Mucosa of rectum (tissue), 2 donors: ENCODE measurements around the gene ALS2CL.
A peak's percentile ranks its signal among the peaks of the same experiment; 100 is the strongest.

Source experiments
- H3K27ac ChIP-seq, 2 donors: one replicate each; pipeline ENCODE4 v1.7.0; 2013; ENCODE audit warnings: inconsistent platforms in 2 of 2, low read depth in 2 of 2, low read length in 2 of 2
- H3K27me3 ChIP-seq, 2 donors: one replicate each; pipeline ENCODE4 v1.7.0; 2013; ENCODE audit warnings: low read length in 2 of 2; ENCODE audit not compliant: control insufficient read depth in 2 of 2, insufficient read depth in 2 of 2
- H3K36me3 ChIP-seq, 2 donors: one replicate each; pipeline ENCODE4 v1.7.0; 2013; ENCODE audit warnings: low read length in 2 of 2; ENCODE audit not compliant: control insufficient read depth in 2 of 2, insufficient read depth in 2 of 2
- H3K4me1 ChIP-seq, 2 donors: one replicate each; pipeline ENCODE4 v1.7.0; 2013; ENCODE audit warnings: low read length in 2 of 2, mild to moderate bottlenecking in 1 of 2; ENCODE audit not compliant: control insufficient read depth in 2 of 2, insufficient read depth in 2 of 2
- H3K4me3 ChIP-seq, 2 donors: one replicate each; pipeline ENCODE4 v1.7.0; 2013; ENCODE audit warnings: low read length in 2 of 2
- H3K9ac ChIP-seq, 2 donors: one replicate each; pipeline ENCODE4 v1.7.0; 2013; ENCODE audit warnings: low read length in 2 of 2, low read depth in 1 of 2, mild to moderate bottlenecking in 1 of 2
- H3K9me3 ChIP-seq, 2 donors: one replicate each; pipeline ENCODE4 v1.7.0; 2013; ENCODE audit warnings: low read length in 2 of 2; ENCODE audit not compliant: control insufficient read depth in 2 of 2
- donor health status: healthy.
- donor health status: Normal muscosa, but diverticular disease.

Gene ALS2CL

DNA sequence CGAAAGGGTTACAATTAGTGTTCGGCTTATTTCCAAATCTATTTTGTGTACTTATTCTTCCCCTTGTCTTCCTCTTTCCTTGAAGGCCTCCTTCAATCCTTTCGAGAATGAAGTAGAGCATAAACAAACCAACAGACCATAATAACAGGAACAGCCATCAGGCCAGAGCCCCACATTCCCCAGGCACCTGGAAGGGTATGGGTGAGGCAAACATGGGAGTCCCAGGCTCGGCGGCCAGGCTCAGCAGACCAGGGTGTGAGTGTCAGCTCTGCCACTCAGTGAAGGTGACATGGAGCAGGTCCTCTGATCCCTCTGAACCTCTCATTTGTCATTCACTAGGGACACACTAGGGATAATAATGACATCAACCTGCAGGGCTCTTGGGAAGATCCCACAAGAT is 13.8 kb downstream of the ALS2CL start:
- no peaks in the 10 kb centered on the region for H3K9me3 ChIP-seq
- no peak overlapping the region for H3K9ac ChIP-seq
- H3K27me3 ChIP-seq: no peaks in the 10 kb centered on the region
- H3K27ac ChIP-seq: no peak overlapping the region
- no peak overlapping the region for H3K4me3 ChIP-seq
- H3K36me3 ChIP-seq: peaks cover 8 to 20% of the 10 kb centered on the region in 2 donors
- H3K4me1 ChIP-seq: peaks cover 0 to 3% of the 10 kb centered on the region in 2 donors

DNA sequence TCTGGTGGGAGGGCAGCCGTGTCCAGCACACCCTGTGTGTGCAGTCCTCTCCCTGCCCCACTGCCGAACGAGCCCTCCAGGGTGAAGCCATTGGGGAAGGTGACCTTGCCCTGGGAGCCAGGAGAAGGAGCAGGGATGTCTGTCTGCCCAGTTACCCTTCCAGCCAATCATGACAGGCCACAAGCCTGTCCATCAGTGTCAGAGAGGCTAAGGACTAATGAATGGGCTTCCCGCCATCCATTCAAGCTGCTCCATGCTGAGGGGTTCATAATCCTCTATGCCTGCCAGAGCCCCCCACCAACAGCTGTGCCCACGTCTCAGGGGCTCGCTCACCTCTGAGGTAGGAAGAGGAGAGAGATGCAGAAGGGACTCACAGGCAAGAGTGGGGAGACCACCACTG is 15.2 kb downstream of the ALS2CL start:
- H3K9ac ChIP-seq: no peak overlapping the region
- peaks cover 11 to 14% of the 10 kb centered on the region in 2 donors for H3K36me3 ChIP-seq
- no peak overlapping the region for H3K4me3 ChIP-seq

DNA sequence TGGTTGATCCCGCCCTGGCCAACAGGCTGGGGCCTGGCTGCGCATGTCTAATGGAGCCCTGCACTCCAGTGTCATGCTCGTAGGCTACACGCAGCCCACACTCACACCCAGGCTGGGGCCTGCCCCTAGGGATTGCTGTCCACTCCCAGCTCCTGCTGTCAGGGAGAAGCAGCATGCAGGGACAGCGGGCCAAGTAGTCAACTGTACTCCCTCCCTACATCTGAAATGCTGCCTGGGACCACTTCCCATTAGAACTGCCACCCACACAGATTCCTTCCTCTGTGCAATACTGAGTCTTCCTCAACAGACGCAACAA is 16.1 kb downstream of the ALS2CL start:
- no peaks in the 10 kb centered on the region for H3K9me3 ChIP-seq
- peak overlapping the region in 1 of 2 donors; percentile 28 for H3K9ac ChIP-seq
- no peaks in the 10 kb centered on the region for H3K27me3 ChIP-seq
- H3K36me3 ChIP-seq: peaks cover 9 to 10% of the 10 kb centered on the region in 2 donors
- H3K4me1 ChIP-seq: peaks cover 0 to 3% of the 10 kb centered on the region in 2 donors
- no peak overlapping the region for H3K4me3 ChIP-seq
- H3K27ac ChIP-seq: peak overlapping the region; percentile 32 to 51

More for the DNA sequence above, 15.2 kb downstream of the ALS2CL start:
- Histone ChIP-seq H3K9me3 (no peaks in the 10 kb centered on the region), H3K27ac (no peak overlapping the region), H3K4me1 (peaks cover 0 to 3% of the 10 kb centered on the region in 2 donors), H3K27me3 (no peaks in the 10 kb centered on the region)

DNA sequence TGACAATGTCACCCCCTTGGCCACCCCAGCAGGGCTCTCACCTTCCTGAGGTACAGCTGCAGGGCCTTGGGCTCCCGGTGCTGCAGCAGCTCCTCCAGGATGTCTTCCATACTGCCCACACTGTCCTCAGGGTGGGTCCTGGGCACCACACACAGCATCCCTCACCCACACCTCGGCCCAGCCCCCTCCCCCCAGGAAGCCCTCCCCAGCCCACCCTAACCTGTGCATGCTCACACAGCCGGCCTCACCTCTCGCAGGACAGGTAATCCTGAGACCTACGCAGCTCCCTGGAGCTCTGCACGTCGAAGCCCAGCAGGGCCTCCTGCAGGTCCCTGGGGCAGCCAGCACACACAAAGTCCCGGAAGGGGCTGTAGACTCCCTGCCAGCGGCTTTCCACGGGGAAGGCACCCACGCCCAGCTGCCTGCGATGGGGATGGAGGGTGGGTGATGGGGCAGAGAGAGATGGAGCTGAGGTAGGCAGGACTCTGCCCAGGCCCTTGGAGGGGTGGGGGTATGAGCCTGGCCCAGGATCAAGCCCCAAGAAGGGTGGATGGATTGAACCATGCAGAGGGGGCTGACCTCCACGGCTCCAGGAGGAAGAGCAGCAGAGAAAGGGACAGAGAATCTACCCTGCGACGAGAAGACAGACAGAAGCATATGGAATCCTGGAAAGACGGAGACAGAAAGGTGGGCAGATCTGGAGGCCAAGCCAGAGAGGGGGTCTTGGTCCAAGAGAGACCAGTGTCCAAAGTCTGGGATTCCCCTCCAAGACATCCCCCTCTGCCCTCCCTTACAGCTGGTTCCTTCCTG is 16.7 kb downstream of the ALS2CL start:
- Histone ChIP-seq H3K4me3 (peak overlapping the region in 1 of 2 donors; percentile 48), H3K4me1 (peaks cover 0 to 3% of the 10 kb centered on the region in 2 donors), H3K9me3 (no peaks in the 10 kb centered on the region), H3K36me3 (peaks cover 9 to 12% of the 10 kb centered on the region in 2 donors), H3K9ac (peak overlapping the region in 1 of 2 donors; percentile 28), H3K27me3 (no peaks in the 10 kb centered on the region), H3K27ac (peak overlapping the region; percentile 32 to 51)

DNA sequence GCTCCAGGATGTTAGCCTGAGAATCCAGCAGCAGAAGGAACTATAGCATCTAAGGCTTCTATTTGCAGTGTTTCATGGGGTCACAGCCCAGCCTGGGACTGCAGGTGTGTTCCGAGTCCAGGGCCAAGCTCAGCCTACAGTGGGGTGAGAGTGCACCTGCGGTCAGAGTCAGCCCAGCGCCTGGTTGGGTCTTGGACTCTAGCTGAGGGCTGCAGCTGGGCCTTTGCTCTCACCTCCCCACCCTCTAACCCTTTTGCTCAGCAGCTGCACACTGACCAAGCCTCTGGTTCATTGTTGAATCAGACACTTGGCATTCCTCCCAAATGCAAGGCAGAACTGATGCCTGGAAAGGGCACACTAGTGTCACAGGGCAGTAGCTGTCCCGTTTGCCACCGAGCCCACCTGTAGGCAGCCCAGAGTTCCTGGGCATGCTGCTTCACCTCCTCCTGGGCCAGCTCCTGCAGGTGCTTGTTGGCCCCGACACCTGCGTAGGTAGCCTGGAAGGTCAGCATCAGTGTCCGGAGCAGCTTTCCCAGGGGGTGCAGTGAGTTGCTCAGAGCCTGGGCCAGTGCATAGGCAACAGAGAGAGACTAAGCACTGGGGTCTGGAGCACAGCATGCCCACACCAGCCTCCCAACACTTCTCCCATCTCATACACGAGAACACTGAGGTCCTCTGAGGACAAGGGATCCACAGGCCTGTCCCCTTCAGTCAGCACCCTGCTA is 17.5 kb downstream of the ALS2CL start:
- H3K27ac ChIP-seq: no peak overlapping the region
- peaks cover 9 to 14% of the 10 kb centered on the region in 2 donors for H3K36me3 ChIP-seq
- H3K27me3 ChIP-seq: no peaks in the 10 kb centered on the region

DNA sequence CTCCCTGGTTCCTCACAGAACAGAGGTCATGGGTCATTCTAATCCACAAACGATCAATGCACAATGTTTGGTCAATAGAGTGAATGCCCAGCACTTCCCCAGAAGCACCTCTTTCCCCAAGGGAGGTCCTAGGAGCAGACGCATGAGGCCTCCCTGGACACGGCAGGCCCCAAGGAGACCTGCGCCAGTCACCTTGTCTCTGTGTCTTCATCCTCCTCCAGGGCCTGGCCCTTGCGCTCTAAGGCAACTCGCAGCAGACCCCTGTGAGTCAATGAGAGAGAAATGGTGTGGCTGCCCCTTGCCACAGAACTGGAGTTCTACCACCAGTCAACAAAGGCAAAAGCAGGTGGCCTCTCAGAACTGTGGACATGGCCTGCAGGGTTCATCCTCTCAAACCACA is 18.1 kb downstream of the ALS2CL start:
- Histone ChIP-seq H3K27ac (no peak overlapping the region), H3K4me1 (peaks cover 0 to 3% of the 10 kb centered on the region in 2 donors), H3K36me3 (peaks cover 11 to 14% of the 10 kb centered on the region in 2 donors), H3K27me3 (no peaks in the 10 kb centered on the region), H3K4me3 (no peak overlapping the region), H3K9me3 (no peaks in the 10 kb centered on the region), H3K9ac (no peak overlapping the region)

More for the DNA sequence above, 17.5 kb downstream of the ALS2CL start:
- Histone ChIP-seq H3K9me3 (no peaks in the 10 kb centered on the region), H3K4me3 (no peak overlapping the region), H3K9ac (no peak overlapping the region), H3K4me1 (peaks cover 0 to 3% of the 10 kb centered on the region in 2 donors)

DNA sequence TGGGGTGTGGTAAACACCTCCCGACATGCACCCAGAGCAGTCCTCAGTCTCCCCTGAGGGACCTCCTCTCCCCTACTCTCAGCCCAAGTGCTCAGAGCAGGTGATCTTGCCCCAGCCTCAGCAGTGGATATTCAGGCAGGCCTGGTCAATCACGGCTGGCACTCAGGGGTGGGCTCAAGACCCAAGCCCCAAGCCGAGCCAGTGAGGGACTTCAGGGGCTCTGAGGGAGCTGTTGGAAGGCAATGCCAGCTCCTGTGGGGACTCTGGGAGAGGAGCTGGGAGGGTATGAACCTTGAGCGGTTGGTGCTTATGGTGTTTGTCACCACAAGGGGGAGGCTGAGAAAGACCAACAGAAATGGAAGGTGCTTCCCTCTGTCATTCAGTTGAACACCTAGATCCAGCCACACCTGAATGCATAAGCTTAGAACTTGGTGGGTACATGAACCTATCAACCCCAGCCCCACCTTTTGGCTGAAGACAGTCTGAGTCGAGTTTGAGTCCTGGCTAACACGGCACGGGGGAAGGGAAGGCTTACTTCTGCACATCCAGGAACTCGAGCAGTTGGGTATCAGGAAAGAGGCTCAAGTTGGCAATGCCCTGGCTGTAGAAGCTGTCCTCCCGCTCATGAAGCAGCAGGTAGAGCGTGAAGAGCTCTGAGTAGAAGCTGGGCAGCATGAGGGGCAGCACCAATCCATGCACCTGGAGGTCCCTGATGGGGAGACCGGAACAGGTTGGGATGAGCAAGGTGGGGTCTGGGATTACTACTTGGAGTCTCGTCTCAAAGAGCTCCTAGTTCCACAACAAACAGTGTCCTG is 19.2 kb downstream of the ALS2CL start:
- H3K27ac ChIP-seq: no peak overlapping the region
- H3K27me3 ChIP-seq: no peaks in the 10 kb centered on the region

DNA sequence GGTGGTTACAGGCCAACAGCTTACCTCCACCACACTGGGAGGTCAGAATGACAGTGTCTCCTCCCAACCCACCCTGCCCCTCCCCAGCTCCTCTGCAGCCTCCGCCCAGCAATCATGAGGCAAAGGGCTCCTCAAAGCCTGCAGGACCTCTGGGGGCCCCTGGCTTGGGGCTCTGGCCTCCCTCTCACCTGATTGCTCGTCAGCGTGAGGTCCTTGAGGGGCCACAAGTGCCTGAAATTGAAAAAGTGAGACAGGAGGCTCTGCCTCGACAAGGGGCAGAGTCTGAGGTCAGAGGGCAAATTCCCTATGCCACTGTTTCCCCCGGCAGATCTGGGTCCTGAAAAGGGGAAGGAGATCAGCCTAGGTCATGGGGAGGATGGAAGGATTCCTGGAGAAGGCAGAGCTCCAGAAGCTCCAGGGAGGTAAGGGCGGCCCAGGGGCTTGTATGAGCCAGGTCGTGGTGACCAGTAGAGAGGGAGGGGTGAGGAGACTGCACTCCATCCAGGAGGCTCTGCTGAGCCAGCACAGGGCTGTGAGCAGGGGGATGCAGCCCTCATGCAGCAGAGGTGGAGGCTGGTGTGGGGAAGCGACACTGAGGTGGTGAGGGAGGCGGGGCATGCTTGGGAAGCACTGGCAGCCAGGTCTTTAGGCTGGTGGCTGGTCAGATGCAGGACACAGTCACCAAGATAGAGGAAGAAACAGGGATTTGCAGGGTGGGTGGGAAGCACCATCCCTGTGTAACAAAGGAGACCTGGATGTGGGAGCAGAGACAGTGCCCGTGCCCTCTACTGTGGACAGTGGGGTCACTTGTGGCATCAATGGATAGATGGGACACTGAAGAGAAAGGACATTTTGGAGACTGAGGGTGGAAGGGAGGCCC is 20.1 kb downstream of the ALS2CL start:
- H3K9me3 ChIP-seq: no peaks in the 10 kb centered on the region
- peaks cover 10 to 14% of the 10 kb centered on the region in 2 donors for H3K36me3 ChIP-seq
- no peaks in the 10 kb centered on the region for H3K27me3 ChIP-seq
- peaks cover 0 to 3% of the 10 kb centered on the region in 2 donors for H3K4me1 ChIP-seq
- no peak overlapping the region for H3K27ac ChIP-seq
- no peak overlapping the region for H3K9ac ChIP-seq
- no peak overlapping the region for H3K4me3 ChIP-seq

More for the DNA sequence above, 19.2 kb downstream of the ALS2CL start:
- Histone ChIP-seq H3K4me1 (peaks cover 0 to 3% of the 10 kb centered on the region in 2 donors), H3K9me3 (no peaks in the 10 kb centered on the region), H3K36me3 (peaks cover 10 to 14% of the 10 kb centered on the region in 2 donors), H3K4me3 (no peak overlapping the region), H3K9ac (no peak overlapping the region)

DNA sequence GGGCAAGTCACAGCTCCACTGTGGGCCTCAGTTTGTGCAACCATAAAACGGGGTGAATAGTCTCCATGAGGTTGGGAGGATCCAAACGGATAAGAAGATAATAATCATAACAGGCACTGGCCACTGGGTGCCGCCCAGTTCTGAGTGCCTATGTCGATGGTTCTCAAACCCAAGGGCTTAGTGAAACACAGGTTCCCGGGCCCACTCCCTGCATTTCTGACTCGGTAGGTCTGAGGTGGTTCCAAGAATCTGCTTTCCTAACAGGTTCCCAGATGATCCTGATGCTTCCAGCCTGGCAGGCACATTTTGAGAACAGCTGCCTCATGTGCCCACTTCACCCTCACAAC is 21.2 kb downstream of the ALS2CL start:
- H3K27ac ChIP-seq: no peak overlapping the region
- H3K9ac ChIP-seq: no peak overlapping the region
- no peaks in the 10 kb centered on the region for H3K9me3 ChIP-seq
- peaks cover 0 to 1% of the 10 kb centered on the region in 2 donors for H3K4me1 ChIP-seq
- H3K36me3 ChIP-seq: peaks cover 8 to 14% of the 10 kb centered on the region in 2 donors
- H3K4me3 ChIP-seq: no peak overlapping the region
- no peaks in the 10 kb centered on the region for H3K27me3 ChIP-seq
